GM23248 (cell line): Measurements from ENCODE around the gene TMEM95. TPM values are rescaled to one million over a fixed set of nuclear protein-coding genes. Genes with fewer than 3 reads are reported as not detected.

Experiments
- DNase-seq: peaks from one replicate; pipeline ENCODE4 v3.0.0-alpha.2; 2015
- H2AFZ ChIP-seq: fragments of 200-600 bp; sonication (generic); 2 replicates; pipeline ENCODE4 v1.6.1; 2016; ENCODE audit warnings: antibody characterized with exemption
- H3F3A ChIP-seq: fragments of 200-600 bp; sonication (generic); 2 replicates; pipeline ENCODE4 v1.6.1; 2016; ENCODE audit warnings: mild to moderate bottlenecking, antibody characterized with exemption, mixed run types; ENCODE audit not compliant: insufficient read depth
- H3K27ac ChIP-seq: fragments of 200-600 bp; sonication (generic); 2 replicates; pipeline ENCODE4 v1.5.1; 2016; ENCODE audit warnings: mild to moderate bottlenecking
- H3K27me3 ChIP-seq: fragments of 200-600 bp; sonication (generic); replicated peaks from 2 replicates; pipeline ENCODE4 v1.6.1; 2016; ENCODE audit warnings: mild to moderate bottlenecking; ENCODE audit not compliant: insufficient read depth
- H3K36me3 ChIP-seq: fragments of 200-600 bp; sonication (generic); 2 replicates; pipeline ENCODE4 v1.6.1; 2016; ENCODE audit warnings: low read depth, mild to moderate bottlenecking
- H3K4me1 ChIP-seq: fragments of 200-600 bp; sonication (generic); 2 replicates; pipeline ENCODE4 v1.6.1; 2016; ENCODE audit warnings: mild to moderate bottlenecking; ENCODE audit not compliant: insufficient read depth
- H3K4me2 ChIP-seq: fragments of 200-600 bp; sonication (generic); one replicate; pipeline ENCODE4 v1.6.1; 2016; ENCODE audit warnings: mild to moderate bottlenecking; ENCODE audit not compliant: unreplicated experiment
- H3K4me3 ChIP-seq: fragments of 200-600 bp; sonication (generic); 2 replicates; pipeline ENCODE4 v1.5.1; 2016; ENCODE audit warnings: mild to moderate bottlenecking
- H3K79me2 ChIP-seq: fragments of 200-600 bp; sonication (generic); 2 replicates; pipeline ENCODE4 v1.6.1; 2016; ENCODE audit warnings: mild to moderate bottlenecking; ENCODE audit not compliant: insufficient read depth
- H3K9ac ChIP-seq: fragments of 200-600 bp; sonication (generic); 2 replicates; pipeline ENCODE4 v1.6.1; 2016; ENCODE audit warnings: mild to moderate bottlenecking
- H3K9me2 ChIP-seq: fragments of 200-600 bp; sonication (generic); 2 replicates; pipeline ENCODE4 v1.6.1; 2016; ENCODE audit warnings: mixed run types, mild to moderate bottlenecking, moderate library complexity; ENCODE audit not compliant: insufficient read depth
- H3K9me3 ChIP-seq: fragments of 200-600 bp; sonication (generic); one replicate; pipeline ENCODE4 v1.6.1; 2017; ENCODE audit warnings: low read depth
- H4K20me1 ChIP-seq: fragments of 200-600 bp; sonication (generic); 2 replicates; pipeline ENCODE4 v1.6.0; 2016; ENCODE audit not compliant: insufficient read depth
- EZH2 ChIP-seq: fragments of 200-600 bp; sonication (generic); IDR thresholded peaks from 2 replicates; pipeline ENCODE4 v1.6.1; 2018; ENCODE audit warnings: antibody characterized with exemption, mild to moderate bottlenecking; ENCODE audit not compliant: insufficient read depth, poor library complexity, severe bottlenecking
- EZH2phosphoT487 ChIP-seq: fragments of 200-600 bp; sonication (generic); IDR thresholded peaks from 2 replicates; pipeline ENCODE4 v1.6.1; 2018; ENCODE audit warnings: antibody characterized with exemption, moderate library complexity, mild to moderate bottlenecking, low read depth; ENCODE audit not compliant: insufficient read depth
- WGBS, 2 experiments: methylation state at CpG; one replicate each; pipeline ENCODE4 v1.1.6; 2015 to 2017; ENCODE audit warnings: low lambda C conversion rate in 2 of 2, low coverage in 1 of 2; ENCODE audit errors: missing lambda C conversion rate in 2 of 2; 5-methylcytosine and 5-hydroxymethylcytosine counted together
- in situ Hi-C: fragments of 300-500 bp; cut with MboI; formaldehyde crosslinking; loops from 2 replicates; pipeline ENCODE4 v1.15.0; 2020
- polyA plus RNA-seq: library from polyadenylated mRNA; unstranded; fragments of >200 nt; fragmentation: Nextera tagmentation; extraction: Ambion mirVana; gene quantifications from 2 replicates; pipeline ENCODE4 v1.2.1, GENCODE V29; 2016
- total RNA-seq: library from RNA; depleted of rRNA; stranded (reverse); fragments of >200 nt; shearing (Covaris generic); gene quantifications from 2 replicates; pipeline ENCODE4 v1.2.3, GENCODE V29; 2014

The TMEM95 gene
- total and polyA plus RNA-seq, 2 experiments from 2014 or later, result not detected

DNA sequence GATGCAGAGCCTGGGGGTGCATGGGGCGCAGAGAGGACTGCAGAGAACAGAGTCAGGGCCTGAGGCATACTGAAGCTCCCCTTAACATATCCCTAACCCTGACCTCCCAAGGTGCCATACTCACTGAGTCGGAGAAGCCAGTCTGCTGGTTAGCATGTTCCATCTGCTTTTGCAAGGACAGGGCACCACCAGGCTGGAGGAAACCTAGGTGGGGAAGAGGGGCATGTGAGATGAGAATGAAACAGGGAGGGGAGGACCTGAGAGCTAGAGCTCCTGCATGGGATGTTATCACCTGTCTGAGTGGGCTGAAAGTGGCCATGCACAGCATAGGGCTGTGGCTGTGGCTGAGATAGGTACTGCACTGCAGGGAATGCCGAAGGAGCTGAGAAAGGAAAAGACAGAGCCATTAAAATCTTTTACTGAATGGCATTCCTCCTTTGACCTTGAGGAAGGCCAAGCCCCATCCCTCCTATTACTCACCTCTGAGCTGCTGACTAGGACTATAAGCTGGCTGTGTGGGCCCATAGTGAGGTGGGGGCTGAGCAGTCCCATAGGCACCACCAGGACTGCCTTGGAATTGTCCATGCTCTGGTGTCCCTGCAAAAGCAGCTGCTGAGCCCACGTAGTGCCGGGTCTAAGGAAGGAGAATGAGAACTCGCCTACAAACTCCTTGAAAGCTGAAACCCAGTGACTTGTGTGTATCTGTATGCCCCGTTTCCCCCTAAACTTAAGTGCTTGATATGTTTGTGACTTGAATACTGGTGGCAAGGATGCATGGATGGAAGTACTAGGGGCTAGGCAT, 41.7 kb upstream of the TMEM95 start:
- H3K79me2 ChIP-seq, result peaks cover 65% of the 10 kb centered on the region
- WGBS, 2 experiments, result 95 to 99% methylated on average over 7 of the region's 7 CpGs

DNA sequence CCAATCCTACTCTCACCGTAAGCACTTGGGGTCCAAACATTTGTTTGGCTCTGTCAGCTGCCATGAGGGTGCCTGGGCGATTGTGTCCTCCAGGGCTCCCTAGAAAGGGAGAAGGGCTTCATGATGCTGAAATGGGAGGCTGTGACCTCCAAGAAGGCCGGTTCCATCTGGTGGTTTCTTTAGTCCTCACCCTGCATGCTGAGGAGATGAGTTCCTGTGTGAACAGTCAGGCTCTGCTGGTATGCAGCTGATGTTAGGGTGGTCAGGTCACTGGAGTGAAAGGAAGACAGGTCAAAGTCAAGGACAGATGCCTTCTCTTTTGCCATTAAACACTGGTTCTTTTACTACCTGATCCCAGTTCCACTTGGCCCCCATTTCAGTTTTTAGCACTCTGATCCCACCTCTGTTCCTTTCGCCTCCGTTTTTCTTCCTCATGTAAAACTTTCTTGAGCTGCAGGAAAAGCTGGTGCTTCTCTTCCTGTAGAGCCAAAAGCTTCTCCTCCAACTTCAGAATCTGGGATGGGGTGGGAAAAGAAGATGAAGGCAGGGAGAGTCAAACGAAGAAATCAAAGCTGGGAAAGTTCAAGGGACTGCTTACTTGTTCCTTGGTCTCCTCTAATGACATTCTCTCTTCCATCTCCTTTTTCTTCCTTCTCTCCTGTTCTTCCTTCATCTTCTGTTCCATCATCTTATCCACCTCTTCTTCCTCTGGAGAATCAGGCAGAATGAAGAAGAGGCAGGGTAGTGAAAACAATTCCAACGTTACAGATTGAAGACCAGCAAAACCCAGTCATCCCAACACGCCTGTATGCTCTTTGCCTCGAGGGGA, 40.9 kb upstream of the TMEM95 start:
- no peak overlapping the region for H2AFZ ChIP-seq
- no peak for TF ChIP-seq EZH2phosphoT487
- TF ChIP-seq EZH2, result no peak
- peaks cover 21% of the 10 kb centered on the region for H4K20me1 ChIP-seq
- peaks cover 42% of the 10 kb centered on the region for H3K36me3 ChIP-seq
- peaks cover 54% of the 10 kb centered on the region for H3F3A ChIP-seq
- H3K27ac ChIP-seq, result peak overlapping the region; percentile 67
- peaks cover 45% of the 10 kb centered on the region for H3K4me1 ChIP-seq
- peak overlapping the region; percentile 93 for H3K4me2 ChIP-seq
- DNase-seq, result peak; percentile 61
- in situ Hi-C loops, result no loop called here
- H3K9me2 ChIP-seq, result no peaks in the 10 kb centered on the region
- H3K4me3 ChIP-seq, result peak overlapping the region; percentile 98
- H3K9ac ChIP-seq, result peak overlapping the region; percentile 81
- H3K27me3 ChIP-seq, result no peaks in the 10 kb centered on the region
- H3K79me2 ChIP-seq, result peaks cover 57% of the 10 kb centered on the region
- H3K9me3 ChIP-seq, result no peaks in the 10 kb centered on the region
- 40 to 43% methylated on average over 9 of the region's 9 CpGs for WGBS, 2 experiments

More for the DNA sequence above, 41.7 kb upstream of the TMEM95 start:
- H3K4me3 ChIP-seq, result no peak overlapping the region
- H3K27me3 ChIP-seq, result no peaks in the 10 kb centered on the region
- peak; percentile 38 for DNase-seq
- in situ Hi-C loops, result no loop called here
- peaks cover 22% of the 10 kb centered on the region for H4K20me1 ChIP-seq
- H3F3A ChIP-seq, result peaks cover 61% of the 10 kb centered on the region
- H3K9ac ChIP-seq, result peak overlapping the region; percentile 81; the same call in 1 of the 2 replicates
- H2AFZ ChIP-seq, result no peak overlapping the region
- peak overlapping the region; percentile 93 for H3K4me2 ChIP-seq
- H3K9me2 ChIP-seq, result no peaks in the 10 kb centered on the region
- H3K36me3 ChIP-seq, result peaks cover 42% of the 10 kb centered on the region
- TF ChIP-seq EZH2, result no peak
- TF ChIP-seq EZH2phosphoT487, result no peak
- H3K9me3 ChIP-seq, result no peaks in the 10 kb centered on the region
- H3K4me1 ChIP-seq, result peaks cover 45% of the 10 kb centered on the region
- H3K27ac ChIP-seq, result peak overlapping the region; percentile 67

DNA sequence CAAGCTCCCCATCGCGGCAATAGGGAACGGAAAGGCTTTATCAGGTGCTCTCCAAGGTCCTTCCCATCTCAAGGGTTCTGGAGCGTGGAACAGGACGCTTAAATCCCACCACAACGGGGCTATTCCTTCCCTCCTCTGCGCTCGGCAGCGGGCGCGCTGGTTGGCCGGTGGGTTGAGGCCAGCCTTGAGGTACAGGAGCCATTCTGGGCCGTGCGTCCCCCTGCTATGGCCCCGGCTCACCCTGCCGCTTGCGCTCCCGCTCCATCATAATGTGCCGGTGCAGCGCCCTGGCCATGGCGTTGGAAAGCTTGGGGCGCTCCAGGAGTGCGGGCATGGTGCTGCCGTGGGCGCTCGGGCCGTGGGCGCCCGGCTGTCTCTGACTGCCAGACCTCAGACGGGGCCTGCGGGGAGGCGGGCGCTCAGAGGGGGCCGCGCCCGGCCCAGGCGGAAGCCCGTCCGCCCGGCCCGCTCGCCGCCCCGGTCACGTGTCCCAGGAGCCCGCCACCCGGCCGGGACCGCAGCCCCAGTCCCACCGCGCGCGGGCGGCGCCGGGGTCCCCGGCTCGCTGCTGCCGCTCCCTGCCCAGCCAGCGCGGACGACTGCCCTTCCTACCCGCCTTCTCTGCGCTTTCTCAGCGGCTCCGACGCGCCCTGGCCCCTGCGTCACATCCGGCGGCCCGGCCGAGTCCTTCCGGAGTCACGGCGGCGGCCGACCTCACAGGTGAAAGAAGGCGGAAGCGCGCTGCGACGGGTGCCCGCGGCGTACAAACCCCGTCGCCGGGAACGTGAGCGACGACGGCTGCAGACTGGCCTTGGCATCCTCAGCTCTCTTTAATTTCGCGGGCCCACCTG, 40.0 kb upstream of the TMEM95 start, which contains the start of gene GPS2:
Gene GPS2, minus strand, starts transcription at position 642 of the 851 bp plus-strand sequence. Its CDS starts 308 bp downstream, at position 334.
- Histone ChIP-seq H3K27me3 (no peaks in the 10 kb centered on the region), H3K9ac (peak within 1 kb of the TSS; percentile 81), H3K27ac (peak within 1 kb of the TSS; percentile 67), H4K20me1 (peaks cover 12% of the 10 kb centered on the region), H2AFZ (peak within 1 kb of the TSS; percentile 80), H3K9me2 (no peaks in the 10 kb centered on the region), H3K4me2 (peak within 1 kb of the TSS; percentile 93), H3F3A (peaks cover 46% of the 10 kb centered on the region), H3K79me2 (peaks cover 49% of the 10 kb centered on the region), H3K4me3 (peak within 1 kb of the TSS; percentile 98), H3K4me1 (peaks cover 38% of the 10 kb centered on the region), H3K36me3 (peaks cover 35% of the 10 kb centered on the region), H3K9me3 (no peaks in the 10 kb centered on the region)
- WGBS, 2 experiments, result 1 to 2% methylated on average over 59 to 77 of the region's 95 CpGs
- DNase-seq, result peak; percentile 94
- TF ChIP-seq EZH2, result no peak
- no peak for TF ChIP-seq EZH2phosphoT487
- in situ Hi-C loops, result no loop called here

DNA sequence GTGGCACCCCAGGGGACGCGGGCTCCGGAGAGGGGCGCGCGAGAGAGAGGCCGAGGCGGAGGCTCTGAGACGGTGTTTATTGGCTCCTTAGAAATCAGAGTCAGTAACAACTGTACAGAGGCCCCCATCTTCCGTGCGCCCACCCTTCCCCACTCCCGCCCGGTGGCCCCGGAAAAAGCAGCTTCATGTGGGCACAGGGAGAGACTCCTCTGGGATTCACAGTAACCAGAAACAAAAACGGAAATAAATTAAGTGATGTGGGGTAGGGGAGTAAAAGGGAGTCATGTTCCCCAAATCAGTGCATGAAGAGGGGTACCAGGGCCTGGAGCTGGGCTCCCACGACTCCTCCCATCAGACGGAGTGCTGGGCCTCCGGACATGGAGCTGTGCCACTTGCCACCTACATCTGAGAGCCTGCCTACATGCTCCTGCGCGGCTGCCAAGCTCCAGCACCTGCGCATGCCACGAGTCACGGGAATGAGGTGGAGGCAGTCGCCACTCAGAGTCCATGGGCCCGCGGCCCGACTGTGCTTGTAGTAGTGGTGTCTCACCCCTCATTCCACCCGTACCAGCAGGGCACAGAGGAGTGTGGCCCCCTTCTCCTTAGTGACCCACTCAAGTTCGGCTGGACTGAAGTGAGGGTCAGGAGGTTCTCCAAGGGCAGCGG, 39.3 kb upstream of the TMEM95 start:
- Histone ChIP-seq H3K36me3 (peaks cover 27% of the 10 kb centered on the region), H3K9me2 (no peaks in the 10 kb centered on the region), H4K20me1 (peaks cover 6% of the 10 kb centered on the region), H3K27me3 (no peaks in the 10 kb centered on the region), H3K4me3 (peak overlapping the region; percentile 98), H3K79me2 (peaks cover 41% of the 10 kb centered on the region), H3F3A (peaks cover 38% of the 10 kb centered on the region), H3K9ac (peak overlapping the region; percentile 81), H3K27ac (peak overlapping the region; percentile 67), H2AFZ (peak overlapping the region; percentile 80), H3K9me3 (no peaks in the 10 kb centered on the region), H3K4me2 (peak overlapping the region; percentile 93), H3K4me1 (peaks cover 30% of the 10 kb centered on the region)
- DNase-seq, result no peak
- in situ Hi-C loops, result no loop called here
- TF ChIP-seq EZH2 (no peak), EZH2phosphoT487 (no peak)
- 36 to 47% methylated on average over 24 to 29 of the region's 30 CpGs for WGBS, 2 experiments
